Osteoblast (primary cell): Measurements from ENCODE around the gene STRA8. TPM values are rescaled to one million over a fixed set of nuclear protein-coding genes. Genes with fewer than 3 reads are reported as not detected.
A peak's percentile ranks its signal among the peaks of the same experiment; 100 is the strongest.
"Not testable (repeated sequence)": the region's sequence is repeated elsewhere in the genome, so short reads cannot be mapped to it uniquely, and the experiment has no call there.

Experiments used
- DNase-seq: peaks from one replicate; pipeline ENCODE4 v3.0.0; 2011; ENCODE audit warnings: low spot score, mixed read lengths; ENCODE audit not compliant: insufficient read length; ENCODE audit errors: missing footprints
- H2AFZ ChIP-seq: 2 replicates; pipeline ENCODE4 v1.6.0; 2011; ENCODE audit warnings: mild to moderate bottlenecking, low read length
- H3K27ac ChIP-seq: 2 replicates; pipeline ENCODE4 v1.5.1; 2011; ENCODE audit warnings: mild to moderate bottlenecking, low read depth, low read length, moderate library complexity
- H3K27me3 ChIP-seq: 2 replicates; pipeline ENCODE4 v1.6.0; 2012; ENCODE audit warnings: mild to moderate bottlenecking, control low read depth, inconsistent platforms, low read length, moderate library complexity; ENCODE audit not compliant: insufficient read depth
- H3K36me3 ChIP-seq: 2 replicates; pipeline ENCODE4 v1.5.1; 2011; ENCODE audit warnings: mild to moderate bottlenecking, low read length, control low read depth, moderate library complexity; ENCODE audit not compliant: insufficient read depth
- H3K4me1 ChIP-seq: 2 replicates; pipeline ENCODE4 v1.5.1; 2011; ENCODE audit warnings: mild to moderate bottlenecking, low read length, control low read depth, moderate library complexity; ENCODE audit not compliant: insufficient read depth
- H3K4me2 ChIP-seq: 2 replicates; pipeline ENCODE4 v1.6.0; 2011; ENCODE audit warnings: mild to moderate bottlenecking, low read length; ENCODE audit not compliant: insufficient read depth
- H3K4me3 ChIP-seq: fragments of 200-600 bp; sonication (generic); 3 replicates; pipeline ENCODE4 v1.5.1; 2012; ENCODE audit warnings: mild to moderate bottlenecking, low read length, inconsistent platforms; ENCODE audit not compliant: insufficient read depth
- H3K79me2 ChIP-seq: 2 replicates; pipeline ENCODE4 v1.6.0; 2012; ENCODE audit warnings: mild to moderate bottlenecking, low read length, control low read depth, inconsistent platforms; ENCODE audit not compliant: insufficient read depth
- H3K9me3 ChIP-seq: 2 replicates; pipeline ENCODE4 v1.5.1; 2011; ENCODE audit warnings: low read depth, low read length, control low read depth
- H4K20me1 ChIP-seq: 2 replicates; pipeline ENCODE4 v1.6.0; 2012; ENCODE audit warnings: mild to moderate bottlenecking, low read length, control low read depth; ENCODE audit not compliant: insufficient read depth
- total RNA-seq: library from RNA; depleted of rRNA; stranded (reverse); fragments of >200 nt; gene quantifications from 2 replicates; pipeline ENCODE4 v1.2.3, GENCODE V29; 2012
- TF ChIP-seq, protein P1 (sequence below): IDR thresholded peaks from 2 replicates; pipeline ENCODE4 v1.5.1; 2011; ENCODE audit warnings: mild to moderate bottlenecking, low read depth, low read length, moderate library complexity; ENCODE audit errors: extremely low read depth

The STRA8 gene
- total RNA-seq, 1 donor, result not detected

DNA sequence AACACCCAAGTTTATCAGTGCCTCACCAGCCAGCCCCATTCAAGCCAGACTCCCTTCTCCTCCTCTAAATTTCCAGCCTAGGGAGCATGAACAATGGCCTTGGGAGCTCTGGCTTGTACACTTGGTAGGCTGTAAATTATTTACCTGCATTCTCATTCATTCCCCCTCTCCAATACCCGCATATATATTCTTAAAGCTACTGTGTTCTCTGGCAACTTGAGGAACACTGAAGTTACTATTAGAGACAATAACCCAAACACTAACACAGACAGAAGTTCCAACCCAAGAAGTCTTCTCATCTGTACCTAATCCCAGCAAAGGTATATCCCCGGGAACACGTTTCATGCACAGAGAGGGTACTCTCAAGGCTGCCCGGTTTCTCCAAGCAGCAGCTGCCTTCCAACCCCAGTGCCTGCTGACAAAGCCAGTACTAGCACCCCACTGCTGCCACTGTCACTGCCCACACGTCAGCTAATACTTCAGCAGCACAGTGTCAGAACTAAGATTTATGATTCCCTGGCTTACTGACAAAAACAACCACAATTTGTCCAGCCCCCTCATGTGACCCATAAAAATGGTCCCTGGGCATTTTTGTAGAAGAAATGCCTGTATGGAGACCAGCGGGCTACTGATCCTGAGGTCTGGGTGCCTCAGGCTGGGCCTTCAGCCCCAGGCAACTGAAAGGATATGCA lies 25.4 kb upstream of the STRA8 start:
- peaks cover 6% of the 10 kb centered on the region for H3K79me2 ChIP-seq
- TF ChIP-seq, protein P1, sequence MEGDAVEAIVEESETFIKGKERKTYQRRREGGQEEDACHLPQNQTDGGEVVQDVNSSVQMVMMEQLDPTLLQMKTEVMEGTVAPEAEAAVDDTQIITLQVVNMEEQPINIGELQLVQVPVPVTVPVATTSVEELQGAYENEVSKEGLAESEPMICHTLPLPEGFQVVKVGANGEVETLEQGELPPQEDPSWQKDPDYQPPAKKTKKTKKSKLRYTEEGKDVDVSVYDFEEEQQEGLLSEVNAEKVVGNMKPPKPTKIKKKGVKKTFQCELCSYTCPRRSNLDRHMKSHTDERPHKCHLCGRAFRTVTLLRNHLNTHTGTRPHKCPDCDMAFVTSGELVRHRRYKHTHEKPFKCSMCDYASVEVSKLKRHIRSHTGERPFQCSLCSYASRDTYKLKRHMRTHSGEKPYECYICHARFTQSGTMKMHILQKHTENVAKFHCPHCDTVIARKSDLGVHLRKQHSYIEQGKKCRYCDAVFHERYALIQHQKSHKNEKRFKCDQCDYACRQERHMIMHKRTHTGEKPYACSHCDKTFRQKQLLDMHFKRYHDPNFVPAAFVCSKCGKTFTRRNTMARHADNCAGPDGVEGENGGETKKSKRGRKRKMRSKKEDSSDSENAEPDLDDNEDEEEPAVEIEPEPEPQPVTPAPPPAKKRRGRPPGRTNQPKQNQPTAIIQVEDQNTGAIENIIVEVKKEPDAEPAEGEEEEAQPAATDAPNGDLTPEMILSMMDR, result no peak
- no peaks in the 10 kb centered on the region for H3K27me3 ChIP-seq
- peaks cover 3% of the 10 kb centered on the region for H3K36me3 ChIP-seq
- peaks cover 4% of the 10 kb centered on the region for H4K20me1 ChIP-seq
- H3K4me3 ChIP-seq, result no peak overlapping the region
- no peaks in the 10 kb centered on the region for H3K9me3 ChIP-seq
- no peak overlapping the region for H3K27ac ChIP-seq
- no peak overlapping the region for H3K4me2 ChIP-seq
- no peak overlapping the region for H2AFZ ChIP-seq
- peaks cover 25% of the 10 kb centered on the region for H3K4me1 ChIP-seq
- DNase-seq, result no peak

DNA sequence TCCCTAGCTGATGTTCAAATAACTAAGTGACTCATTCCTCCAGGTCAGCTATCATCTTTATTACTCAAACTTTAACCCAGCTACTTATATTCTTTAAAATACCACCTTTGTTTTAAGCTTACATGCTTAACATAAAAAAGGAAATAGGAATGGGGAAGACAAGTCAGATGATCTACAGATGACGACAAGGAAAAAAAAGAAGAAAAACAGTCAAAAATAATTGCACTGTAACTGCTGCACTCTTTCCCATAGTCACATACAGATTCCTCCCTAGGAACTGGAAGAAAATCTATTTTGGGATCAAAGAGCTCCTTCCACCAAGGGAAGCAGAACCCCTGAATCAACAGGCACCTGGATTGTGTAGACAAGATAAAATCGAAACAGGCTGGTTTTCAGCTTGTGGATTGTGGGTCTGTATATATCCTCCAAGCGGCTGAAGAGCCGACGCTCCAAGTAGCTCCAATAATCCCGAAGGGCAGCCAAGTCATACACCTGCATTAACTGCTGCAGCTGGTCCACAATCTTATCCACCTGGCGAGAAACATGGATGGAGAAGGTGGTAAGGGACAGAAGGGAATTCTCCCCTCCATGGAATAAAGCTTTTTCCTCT lies 24.3 kb upstream of the STRA8 start:
- Histone ChIP-seq H4K20me1 (peaks cover 4% of the 10 kb centered on the region), H3K4me3 (no peak overlapping the region), H3K9me3 (no peaks in the 10 kb centered on the region), H3K27me3 (no peaks in the 10 kb centered on the region), H3K4me1 (peaks cover 19% of the 10 kb centered on the region), H2AFZ (no peak overlapping the region), H3K79me2 (peaks cover 6% of the 10 kb centered on the region), H3K4me2 (no peak overlapping the region), H3K36me3 (peaks cover 3% of the 10 kb centered on the region), H3K27ac (no peak overlapping the region)
- TF ChIP-seq, protein P1, result no peak
- DNase-seq, result no peak

DNA sequence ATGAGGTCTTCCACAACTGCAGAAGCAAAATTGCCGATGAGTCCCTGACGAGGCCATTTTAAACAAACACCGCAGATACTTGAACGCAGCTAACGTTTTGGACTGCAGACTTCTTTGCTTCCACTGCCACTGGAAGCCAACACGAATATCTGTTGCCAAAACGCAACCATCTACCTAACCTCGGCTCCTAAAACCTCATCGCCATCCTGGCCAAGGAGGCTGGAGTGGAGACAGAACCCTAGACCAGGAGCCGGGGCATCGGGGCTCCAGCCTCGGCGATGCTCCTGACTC lies 22.8 kb upstream of the STRA8 start:
- Histone ChIP-seq H3K27me3 (no peaks in the 10 kb centered on the region), H3K9me3 (no peaks in the 10 kb centered on the region), H3K36me3 (no peaks in the 10 kb centered on the region), H4K20me1 (peaks cover 4% of the 10 kb centered on the region), H3K27ac (peak overlapping the region; percentile 76), H3K4me2 (peak overlapping the region; percentile 96), H3K4me1 (peaks cover 10% of the 10 kb centered on the region), H2AFZ (peak overlapping the region; percentile 93), H3K4me3 (peak overlapping the region; percentile 85), H3K79me2 (peaks cover 6% of the 10 kb centered on the region)
- TF ChIP-seq, protein P1, result no peak
- DNase-seq, result no peak

DNA sequence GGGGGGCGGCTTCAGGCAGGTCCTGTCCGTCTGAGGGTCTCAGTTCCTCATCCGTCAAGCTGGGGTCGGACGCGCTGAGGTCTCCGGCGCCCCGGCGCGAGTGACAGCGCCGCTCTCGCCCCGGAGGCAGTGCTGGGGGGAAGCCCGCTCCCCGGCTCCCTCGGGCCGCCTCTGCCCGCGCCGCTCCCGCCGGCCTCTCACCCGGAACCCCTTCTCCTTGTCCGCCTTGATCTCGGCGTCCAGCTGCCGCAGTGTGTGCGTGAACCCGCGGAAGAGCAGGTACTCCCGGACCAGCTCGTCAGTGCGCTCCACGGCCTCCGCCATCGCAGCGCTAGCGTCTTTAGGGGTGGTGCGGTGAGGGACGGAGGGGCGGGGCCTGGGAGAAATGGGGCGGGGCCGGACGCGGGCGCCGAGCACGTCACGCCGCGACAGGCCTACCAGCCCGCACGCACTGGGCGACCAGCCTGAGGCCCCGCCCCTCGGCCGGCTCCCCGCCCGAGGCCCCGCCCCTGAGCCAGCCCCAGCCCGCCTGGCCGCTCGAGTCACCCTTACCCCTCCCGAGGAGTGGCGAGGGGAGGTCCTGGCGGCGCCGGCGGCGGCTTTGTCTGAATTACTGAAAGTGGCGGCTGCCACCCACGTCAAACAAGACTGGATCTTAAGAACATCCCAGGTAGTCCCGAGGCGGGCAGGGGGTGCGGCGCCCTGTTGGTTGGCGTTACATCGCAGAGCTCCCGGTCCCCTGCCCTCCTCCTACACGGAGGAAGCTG lies 22.3 kb upstream of the STRA8 start, which contains the start of gene WDR91:
TSS of gene WDR91 (minus strand) at position 348 of the 767 bp plus-strand sequence. CDS start at position 324, 24 bp downstream.
- DNase-seq, result peak; percentile 100
- Histone ChIP-seq H2AFZ (peak within 1 kb of the TSS; percentile 100), H3K27ac (peak within 1 kb of the TSS; percentile 90), H3K36me3 (no peaks in the 10 kb centered on the region), H3K4me1 (peaks cover 10% of the 10 kb centered on the region), H3K27me3 (no peaks in the 10 kb centered on the region), H3K79me2 (peaks cover 6% of the 10 kb centered on the region), H3K4me3 (peak within 1 kb of the TSS; percentile 85), H3K4me2 (peak within 1 kb of the TSS; percentile 99), H4K20me1 (peaks cover 4% of the 10 kb centered on the region), H3K9me3 (no peaks in the 10 kb centered on the region)
- TF ChIP-seq, protein P1, result no peak

DNA sequence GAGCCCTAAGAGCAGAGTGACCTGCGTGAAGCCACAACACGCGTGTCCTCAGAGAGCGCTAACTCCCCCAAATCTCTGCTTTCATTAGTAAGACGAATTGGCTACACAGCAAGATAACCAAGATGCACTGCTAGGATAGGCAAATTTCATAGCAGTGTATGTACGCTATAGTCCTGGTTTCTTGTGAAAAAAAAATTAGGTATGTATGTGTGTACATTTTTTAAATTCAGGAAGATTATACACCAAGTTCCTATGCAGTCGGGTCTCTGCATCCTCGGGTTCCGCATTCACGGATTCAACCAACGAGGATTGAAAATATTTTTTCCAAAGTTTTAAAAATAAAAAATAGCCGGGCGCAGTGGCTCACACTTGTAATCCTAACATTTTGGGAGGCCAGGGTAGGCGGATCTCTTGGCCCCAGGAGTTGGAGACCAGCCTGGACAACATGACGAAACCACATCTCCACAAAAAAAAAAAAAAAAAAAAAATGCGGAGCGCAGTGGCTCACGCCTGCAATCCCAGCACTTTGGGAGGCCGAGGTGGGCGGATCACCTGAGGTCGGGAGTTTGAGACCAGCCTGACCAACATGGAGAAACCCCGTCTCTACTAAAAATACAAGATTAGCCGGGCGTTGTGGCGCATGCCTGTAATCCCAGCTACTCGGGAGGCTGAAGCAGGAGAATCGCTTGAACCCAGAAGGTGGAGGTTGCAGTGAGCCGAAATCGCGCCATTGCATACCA lies 21.5 kb upstream of the STRA8 start:
- H3K27ac ChIP-seq, result peak overlapping the region; percentile 90
- H3K36me3 ChIP-seq, H4K20me1 ChIP-seq, H3K4me1 ChIP-seq, H3K79me2 ChIP-seq, H3K27me3 ChIP-seq, H3K9me3 ChIP-seq: not testable (repeated sequence)
- H2AFZ ChIP-seq, result peak overlapping the region; percentile 100
- DNase-seq, result peak; percentile 87
- peak overlapping the region; percentile 85 for H3K4me3 ChIP-seq
- H3K4me2 ChIP-seq, result peak overlapping the region; percentile 99
